ENCODE measurements around the gene ZNF496. TPM values are rescaled to one million over a fixed set of nuclear protein-coding genes. Genes with fewer than 3 reads are reported as not detected.
"Not testable (repeated sequence)": the region's sequence is repeated elsewhere in the genome, so short reads cannot be mapped to it uniquely, and the experiment has no call there.

ZNF496 gene
- total and polyA plus RNA-seq, 2 of the 4 experiments (the other 2 are of a cell fraction), result 11.7 to 16.2 TPM

DNA sequence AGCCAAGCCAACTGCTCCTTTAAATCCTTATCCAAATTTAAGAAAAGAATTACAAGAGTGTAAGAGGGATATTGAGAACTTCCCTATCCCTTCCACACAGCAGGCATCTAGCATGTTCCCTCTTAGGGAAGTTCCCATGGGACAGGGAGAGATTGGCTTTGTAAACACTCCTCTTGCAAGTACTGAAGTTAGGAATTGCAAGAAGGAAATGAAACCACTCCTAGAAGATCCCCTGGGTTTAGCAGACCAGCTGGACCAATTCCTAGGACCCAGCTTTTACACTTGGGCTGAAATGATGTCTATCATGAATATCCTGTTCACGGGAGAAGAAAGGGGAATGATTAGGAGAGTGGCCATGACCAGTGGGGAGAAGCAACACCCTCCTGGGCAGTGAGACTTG lies 23.5 kb upstream of the ZNF496 start:
- H4K5ac ChIP-seq (ENCODE audit: low read depth, low read length); H4K91ac ChIP-seq (ENCODE audit: insufficient read depth, low read depth, low read length); DNase-seq; H2AK5ac ChIP-seq (ENCODE audit: low read depth, low read length); H3K9me1 ChIP-seq (ENCODE audit: insufficient read depth, low read length); H3K27ac ChIP-seq (ENCODE audit: insufficient read depth, low read length); H2BK15ac ChIP-seq (ENCODE audit: low read depth, low read length); H3K27me3 ChIP-seq (ENCODE audit: control insufficient read depth, insufficient read depth, low read length); H3K4ac ChIP-seq (ENCODE audit: low read depth, low read length); POLR2A ChIA-PET (ENCODE audit: unreplicated experiment); ATAC-seq (ENCODE audit: low read depth); H3K79me1 ChIP-seq (ENCODE audit: low read depth in 1 of 2, low read length in 2 of 2); in situ Hi-C loops (cut with MboI; ENCODE audit: low sequenced_read_pairs); intact Hi-C loops (cut with micrococcal nuclease); H2BK20ac ChIP-seq (ENCODE audit: low read depth, low read length); H2BK120ac ChIP-seq (ENCODE audit: low read depth, low read length); H3K56ac ChIP-seq (ENCODE audit: extremely low read depth, insufficient read depth, low read length); H3K4me2 ChIP-seq (ENCODE audit: low read depth, low read length); H2AFZ ChIP-seq (replicated peaks; ENCODE audit: low read length, poor library complexity); dilution Hi-C loops (cut with HindIII; ENCODE audit: low sequenced_read_pairs, unreplicated experiment); H3K4me1 ChIP-seq (ENCODE audit: control insufficient read depth, insufficient read depth, low read length); CTCF ChIA-PET; H4K20me1 ChIP-seq (ENCODE audit: insufficient read depth, low read length); H3K14ac ChIP-seq (replicated peaks; ENCODE audit: low read depth, low read length); H3K9me3 ChIP-seq (ENCODE audit: control insufficient read depth, insufficient read depth, low read length); H3K9ac ChIP-seq (ENCODE audit: low read depth, low read length); H3K4me3 ChIP-seq (ENCODE audit: insufficient read depth, low read depth, low read length); BruUV-seq (replicated peaks); H3K36me3 ChIP-seq (ENCODE audit: control insufficient read depth, insufficient read depth, low read length); H4K8ac ChIP-seq (ENCODE audit: low read depth in 2 of 2, low read length in 2 of 2); H3K18ac ChIP-seq (ENCODE audit: low read depth, low read length); H2BK5ac ChIP-seq (ENCODE audit: low read depth, low read length, poor library complexity, severe bottlenecking); H3K23ac ChIP-seq (ENCODE audit: low read depth, low read length); H2AK9ac ChIP-seq (replicated peaks; ENCODE audit: low read depth, low read length, poor library complexity): not testable (repeated sequence)
- no CpG with 5 or more reads among the region's 1 CpG for WGBS, 2 experiments (ENCODE audit: extremely low coverage in 2 of 2, insufficient read length in 1 of 2)
